Right hindlimb (tissue), 1 donor: Measurements from ENCODE around the gene BCAS1.

Source experiments
- DNase-seq: peaks from one replicate; pipeline ENCODE4 v3.0.0-alpha.2; 2018

Gene BCAS1

DNA sequence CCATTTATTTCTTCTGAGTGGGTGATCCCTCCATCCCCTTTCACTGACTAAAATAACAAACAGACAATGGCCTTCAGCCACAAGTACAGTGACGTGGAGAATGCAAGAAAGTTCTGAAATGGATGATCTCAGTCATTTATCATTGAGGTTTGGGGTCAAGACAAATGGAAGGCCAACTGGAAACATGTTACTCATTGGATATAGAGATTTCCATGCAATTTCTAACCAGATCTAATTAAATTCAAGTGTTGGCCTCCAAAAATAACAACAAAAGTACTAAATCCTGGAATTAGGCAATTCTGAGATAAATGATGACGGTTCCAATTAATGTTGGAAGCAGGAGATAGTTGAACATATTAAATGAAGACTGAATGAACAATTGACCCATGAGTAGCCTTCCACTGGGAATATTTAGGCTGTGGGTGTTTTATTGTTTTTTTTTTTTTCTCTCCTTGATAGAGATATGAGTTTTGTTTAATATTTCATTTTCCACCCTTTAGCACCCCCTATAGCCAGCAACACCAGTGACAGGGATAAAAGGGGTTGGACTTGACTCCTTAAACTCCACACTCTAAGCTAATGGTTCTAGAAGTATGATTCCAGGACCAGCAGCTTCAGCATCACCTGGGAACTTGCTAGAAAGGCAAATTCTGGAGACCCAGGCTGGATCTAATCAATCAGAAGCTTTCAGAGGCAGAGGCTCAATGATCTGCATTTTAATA, 112.8 kb downstream of the BCAS1 start:
- no peak for DNase-seq

DNA sequence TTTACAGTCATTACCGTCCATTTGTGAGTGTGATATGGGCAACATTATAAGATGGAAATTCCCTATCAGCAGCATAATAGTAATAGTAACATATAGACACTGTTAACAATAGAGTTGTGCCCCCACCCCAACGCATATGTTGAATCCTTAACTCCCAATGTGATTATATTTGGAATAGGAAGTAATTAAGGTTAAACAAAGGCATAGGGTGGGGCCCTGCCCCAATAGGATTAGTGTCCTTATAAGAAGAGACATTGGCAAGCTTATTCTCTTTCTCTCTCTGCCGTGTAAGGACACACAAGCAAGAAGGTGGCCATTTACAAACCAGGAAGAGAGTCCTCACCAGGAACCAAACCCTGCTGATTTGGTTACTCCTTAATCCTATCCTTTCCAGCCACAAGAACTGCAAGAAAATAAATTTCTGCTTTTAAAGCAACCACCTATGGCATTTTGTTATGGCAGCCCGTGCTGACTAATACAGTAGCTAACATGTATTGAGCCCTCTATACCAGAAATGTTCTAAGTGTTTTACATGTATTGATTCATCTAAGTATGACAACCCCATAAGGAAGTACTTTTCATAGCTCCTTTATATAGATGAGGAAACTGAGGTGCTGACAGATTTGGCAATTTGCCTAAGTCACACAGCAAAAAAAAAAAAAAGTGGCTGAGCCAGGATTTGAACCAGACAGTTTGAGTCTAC, 114.2 kb downstream of the BCAS1 start:
- no peak for DNase-seq

- DNase-seq = no peak
Measured at GRCh38 chr20:53954723-53955658, 115.4 kb downstream of the BCAS1 start.

- DNase-seq = no peak
Measured at GRCh38 chr20:53952528-53953096, 117.8 kb downstream of the BCAS1 start.

- DNase-seq = no peak
Measured at GRCh38 chr20:53950578-53950977, 119.8 kb downstream of the BCAS1 start.

DNA sequence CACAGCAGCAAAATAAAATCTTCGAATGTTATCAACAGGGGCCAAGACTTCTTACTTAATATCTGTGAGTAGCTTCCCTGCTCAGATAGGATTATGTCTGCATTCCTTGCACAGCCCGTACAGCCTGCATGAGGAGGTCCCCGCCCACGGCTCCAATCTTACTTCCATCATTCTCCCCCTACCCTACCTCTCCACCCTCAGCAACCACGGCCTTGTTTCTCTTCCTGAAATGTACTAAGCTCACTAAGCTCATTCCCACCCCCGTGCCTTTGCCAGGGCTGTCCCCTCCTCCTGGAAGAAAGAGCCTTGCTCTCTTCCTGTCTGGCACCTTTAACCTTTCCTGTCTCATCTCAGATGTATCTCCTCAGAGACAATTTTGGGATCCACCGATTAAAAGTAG, 120.4 kb downstream of the BCAS1 start:
- DNase-seq = no peak

- DNase-seq = no peak
Measured at GRCh38 chr20:53949319-53949839, 121.0 kb downstream of the BCAS1 start.

DNA sequence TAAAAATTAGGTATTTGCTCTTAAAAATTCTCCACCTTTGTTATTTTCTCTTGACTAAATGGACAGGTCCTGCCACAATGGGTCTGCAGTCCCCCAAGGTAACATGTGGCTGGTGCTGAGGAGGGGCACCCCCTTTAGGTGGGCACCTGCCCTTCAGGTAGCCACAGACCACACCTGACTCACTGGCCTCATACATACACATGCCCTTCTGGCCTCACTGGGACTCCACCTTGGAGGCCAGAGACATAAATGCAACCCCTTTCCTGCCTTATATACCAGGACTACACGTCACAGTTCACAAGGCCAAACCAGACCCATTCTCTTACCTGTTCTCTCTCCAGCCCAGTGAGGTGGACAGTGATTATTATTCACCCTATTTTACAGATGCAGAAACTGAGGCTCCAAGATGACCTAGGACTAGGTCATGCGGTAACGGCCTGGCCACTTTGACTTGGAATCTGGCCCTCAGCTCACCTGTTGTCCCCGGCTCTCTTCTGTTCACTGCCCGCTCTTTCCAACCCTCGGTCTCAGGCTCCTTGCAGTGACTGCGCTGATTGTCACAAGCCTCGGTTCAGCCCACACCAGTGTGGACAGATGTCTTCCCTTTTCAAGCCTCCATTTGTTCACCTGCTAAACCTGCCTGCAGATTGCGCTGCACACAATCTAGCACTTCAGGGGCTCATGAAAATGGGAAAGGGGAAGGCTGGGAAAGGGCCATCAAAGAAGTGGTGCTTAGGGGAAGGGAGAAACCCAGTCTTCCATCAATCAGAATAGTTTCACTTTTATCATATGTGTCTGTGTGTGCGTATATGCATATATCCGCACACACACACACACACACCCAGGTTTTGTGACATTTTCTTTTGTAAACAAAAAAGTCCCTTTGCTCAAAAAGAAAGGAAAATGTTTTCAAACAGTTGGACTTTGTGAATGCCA, 121.7 kb downstream of the BCAS1 start:
- no peak for DNase-seq

GRCh38 chr20:53947501-53948195, 122.7 kb downstream of the BCAS1 start:
- no peak for DNase-seq

DNA sequence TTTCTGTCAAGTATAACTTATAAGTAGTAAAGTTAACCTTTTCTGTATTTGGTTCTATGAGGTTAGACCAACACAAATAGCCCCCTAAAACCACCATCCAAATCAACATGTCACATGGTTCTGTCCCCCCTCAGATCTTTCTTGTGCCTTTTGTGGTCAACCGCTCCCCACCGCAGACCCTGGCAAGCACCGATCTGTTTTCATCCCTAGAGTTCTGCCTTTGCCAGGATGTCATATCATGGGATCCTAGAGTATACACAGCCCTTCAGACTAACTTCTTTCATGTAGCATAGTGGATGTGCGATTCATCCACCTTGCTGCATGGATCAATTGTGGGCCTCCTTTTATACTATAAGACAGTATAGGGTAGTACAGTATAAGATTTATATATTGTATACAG, 124.3 kb downstream of the BCAS1 start:
- DNase-seq = no peak

GRCh38 chr20:53945478-53945877, 124.9 kb downstream of the BCAS1 start:
- DNase-seq = no peak

DNA sequence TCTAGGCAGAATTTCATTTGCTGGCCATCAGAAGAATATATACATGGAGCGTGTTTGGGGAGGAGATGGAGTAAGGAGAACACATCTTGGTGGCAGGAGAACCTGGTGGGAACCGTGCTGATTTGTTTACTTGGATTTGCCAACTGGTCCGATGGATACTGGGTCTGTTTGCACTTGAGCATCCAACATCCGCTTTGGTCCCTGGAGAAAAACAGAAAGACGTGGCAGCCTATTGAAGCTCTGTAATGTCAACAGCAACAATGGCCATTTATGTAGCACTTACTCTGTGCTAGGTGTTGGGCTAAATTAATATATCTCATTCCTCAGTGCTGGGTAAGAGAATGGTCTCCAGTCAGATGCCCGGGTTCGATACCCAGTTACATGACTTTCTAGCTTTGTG, 125.6 kb downstream of the BCAS1 start:
- DNase-seq = no peak

DNA sequence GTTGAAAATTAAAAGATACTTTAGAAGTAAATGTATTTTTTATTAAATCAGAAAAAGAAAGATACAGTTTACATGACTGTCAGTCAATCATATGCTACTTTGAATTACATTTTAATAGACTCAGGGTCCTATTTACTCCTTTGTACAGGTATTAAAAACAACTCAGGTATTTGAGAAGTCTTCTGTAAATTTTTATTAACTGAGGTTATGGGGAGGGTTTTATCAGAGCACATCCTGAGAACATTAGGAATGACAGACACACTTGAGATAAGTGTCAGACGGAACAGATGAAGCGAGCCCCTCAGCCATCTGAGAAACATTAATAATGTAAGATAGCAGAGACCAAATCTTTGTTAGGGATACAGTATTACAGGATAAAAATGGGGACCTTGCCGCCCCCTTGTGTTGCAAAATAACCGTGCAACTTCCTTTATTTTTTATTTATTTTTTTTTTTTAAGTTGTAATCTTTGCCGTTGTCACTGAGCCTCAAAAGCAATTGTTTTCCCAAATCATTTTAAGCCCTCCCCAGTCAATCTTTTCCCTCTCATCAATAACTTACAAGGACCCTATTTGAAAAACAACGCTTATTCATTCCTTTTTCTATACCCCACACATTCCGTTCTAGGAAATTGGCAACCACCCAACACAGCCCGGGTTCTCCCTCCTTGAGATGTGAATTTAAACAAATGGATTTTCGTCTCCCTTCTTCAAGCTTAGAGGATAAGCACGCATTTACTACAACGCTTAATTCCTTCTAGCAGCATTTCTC, 126.7 kb downstream of the BCAS1 start:
- no peak for DNase-seq

DNA sequence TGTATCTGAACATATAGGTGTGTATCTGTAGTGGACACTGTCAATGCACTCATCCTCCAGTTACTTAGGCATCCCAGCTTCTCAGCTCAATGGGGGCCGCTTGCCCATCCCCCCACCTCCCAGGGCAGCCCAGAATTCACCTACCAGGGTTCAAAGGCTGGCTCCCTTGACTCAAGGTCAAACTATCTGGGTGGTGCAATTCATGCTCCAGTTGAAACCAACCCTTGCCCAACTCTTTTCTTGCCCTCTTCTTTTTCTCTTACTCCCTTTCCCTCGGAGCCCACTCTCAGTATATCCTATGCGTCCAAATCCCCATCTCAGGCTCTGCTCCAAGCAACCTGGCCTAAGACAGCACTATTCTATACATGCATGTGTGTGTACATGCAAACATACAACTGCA, 127.4 kb downstream of the BCAS1 start:
- DNase-seq = no peak

- DNase-seq = no peak
Measured at GRCh38 chr20:53942472-53942816, 128.0 kb downstream of the BCAS1 start.

DNA sequence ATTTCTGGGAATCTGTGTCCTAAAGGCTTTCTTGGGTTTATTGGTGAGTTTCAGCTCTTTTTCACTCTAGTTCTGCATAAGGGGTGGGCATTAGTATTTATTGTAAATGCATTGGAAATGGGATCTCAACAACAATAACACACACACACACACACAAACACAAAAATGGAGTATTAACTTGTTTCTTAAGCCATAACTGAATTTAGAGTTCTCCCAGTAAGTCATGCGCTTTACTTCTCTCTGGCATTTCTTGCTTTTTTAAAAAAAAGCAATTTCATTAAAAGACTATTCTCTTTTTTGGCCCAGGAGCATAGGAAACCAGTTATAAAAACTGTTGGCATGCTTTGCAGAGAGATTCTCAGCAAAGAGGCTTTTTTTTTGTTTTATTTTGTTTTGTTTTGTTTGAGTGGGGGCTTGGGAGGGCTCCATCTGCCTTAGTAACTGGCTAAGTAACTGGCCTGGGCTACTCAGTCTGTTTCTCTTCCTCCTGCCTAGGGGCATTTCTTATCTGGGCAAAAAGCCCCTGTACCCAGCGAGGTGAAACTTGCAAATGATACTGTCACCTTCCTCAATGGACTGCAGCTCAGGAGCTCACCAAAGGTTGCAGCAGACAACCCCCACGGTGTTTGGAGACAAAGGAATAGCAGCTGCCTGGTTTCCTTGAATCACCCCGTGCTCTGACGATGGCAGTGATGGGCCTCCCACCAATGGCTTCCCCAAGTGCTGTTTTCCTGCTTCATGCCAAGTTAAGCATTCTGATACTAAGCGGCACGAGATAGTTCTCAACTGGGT, 128.5 kb downstream of the BCAS1 start:
- peak; percentile 11 for DNase-seq

- peak; percentile 61 for DNase-seq
Measured at GRCh38 chr20:53940907-53941545, 129.4 kb downstream of the BCAS1 start.

- DNase-seq = peak; percentile 15
Measured at GRCh38 chr20:53940360-53940702, 130.1 kb downstream of the BCAS1 start.
